Immature natural killer cell (primary cell): ENCODE data around the gene FAM3C. TPM values are rescaled to one million over a fixed set of nuclear protein-coding genes. Genes with fewer than 3 reads are reported as not detected.

ENCODE experiments used
- DNase-seq, 3 donors: peaks; one replicate each; pipeline ENCODE4 v3.0.0; 2022; ENCODE audit warnings: mixed read lengths in 1 of 3
- H3K27ac Mint-ChIP-seq, 6 donors: one replicate each; pipeline ENCODE4 v1.8.0; 2020; ENCODE audit warnings: mixed read lengths in 6 of 6, mild to moderate bottlenecking in 5 of 6, inconsistent platforms in 4 of 6, moderate library complexity in 3 of 6
- H3K27me3 Mint-ChIP-seq, 3 donors: one replicate each; pipeline ENCODE4 v1.8.0; 2020 to 2021; ENCODE audit warnings: low read depth in 3 of 3, mild to moderate bottlenecking in 3 of 3, mixed read lengths in 3 of 3, moderate library complexity in 3 of 3, inconsistent platforms in 1 of 3
- H3K36me3 Mint-ChIP-seq, 3 donors: one replicate each; pipeline ENCODE4 v1.8.0; 2020; ENCODE audit warnings: mixed read lengths in 3 of 3, inconsistent platforms in 2 of 3, mild to moderate bottlenecking in 2 of 3
- H3K4me1 Mint-ChIP-seq, 2 donors: one replicate each; pipeline ENCODE4 v1.8.0; 2020; ENCODE audit warnings: inconsistent platforms in 2 of 2, mild to moderate bottlenecking in 2 of 2, mixed read lengths in 2 of 2, moderate library complexity in 1 of 2
- H3K4me3 Mint-ChIP-seq, 5 donors: one replicate each; pipeline ENCODE4 v1.8.0; 2020; ENCODE audit warnings: mild to moderate bottlenecking in 5 of 5, mixed read lengths in 5 of 5, inconsistent platforms in 3 of 5, moderate library complexity in 3 of 5
- H3K9me3 Mint-ChIP-seq, 6 donors: one replicate each; pipeline ENCODE4 v1.8.0; 2020; ENCODE audit warnings: mild to moderate bottlenecking in 6 of 6, mixed read lengths in 6 of 6, inconsistent platforms in 4 of 6, moderate library complexity in 3 of 6
- polyA plus RNA-seq, 3 donors: library from polyadenylated mRNA; unstranded; fragments of 300-500 nt; fragmentation: Illumina TruSeq; gene quantifications; one replicate each; pipeline ENCODE4 v1.2.3, GENCODE V29; 2021

Gene FAM3C
- polyA plus RNA-seq, 3 donors from 2014 or later, result 34.5 to 49.4 (median 48.1) TPM

GRCh38 chr7:121384265-121384664 lies 11.8 kb downstream of the FAM3C start:
- Mint-ChIP-seq H3K36me3 (peaks cover 0 to 15% (median 3%) of the 10 kb centered on the region in 3 donors), H3K4me3 (peak overlapping the region in 3 of 5 donors; percentile 2 to 17 (median 9)), H3K27ac (peak overlapping the region in 3 of 6 donors; percentile 11 to 59 (median 49)), H3K4me1 (peaks cover 44 to 84% of the 10 kb centered on the region in 2 donors), H3K9me3 (no peaks in the 10 kb centered on the region), H3K27me3 (peaks cover 0 to 4% (median 0%) of the 10 kb centered on the region in 3 donors)
- no peak for DNase-seq

DNA sequence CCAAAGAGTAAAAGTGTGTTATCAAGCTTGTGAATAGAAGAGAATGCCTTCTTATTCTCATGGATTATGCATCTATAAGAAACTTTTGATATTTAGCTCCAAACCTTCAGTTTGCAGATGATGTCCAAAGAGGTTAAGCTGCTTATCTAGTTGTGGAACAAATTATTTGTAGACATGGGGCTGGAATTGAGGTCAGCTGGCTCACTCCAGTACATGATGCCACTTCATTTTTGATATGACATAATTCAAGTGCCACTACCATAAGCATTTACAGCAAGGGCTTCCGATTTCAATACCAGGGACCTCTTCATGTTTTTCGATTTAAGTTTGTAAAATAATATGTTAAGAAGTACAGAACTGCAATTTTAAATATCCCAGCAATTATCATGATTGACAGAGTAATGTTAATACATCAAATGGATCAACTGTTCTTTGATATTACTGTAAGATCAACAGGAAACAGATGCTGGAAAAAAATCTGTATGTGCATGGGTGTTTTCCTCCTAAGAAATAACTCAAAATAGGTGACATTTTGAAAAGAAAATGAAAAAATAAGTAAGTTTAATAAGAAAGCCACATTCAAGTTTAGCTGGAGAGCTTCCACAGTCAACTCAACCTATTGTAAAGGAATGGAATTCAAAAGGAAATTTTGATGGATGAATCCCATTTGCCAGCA lies 12.7 kb downstream of the FAM3C start:
- Mint-ChIP-seq H3K9me3 (no peaks in the 10 kb centered on the region), H3K27me3 (peaks cover 0 to 4% (median 0%) of the 10 kb centered on the region in 3 donors), H3K36me3 (peaks cover 0 to 15% (median 3%) of the 10 kb centered on the region in 3 donors), H3K4me3 (no peak overlapping the region), H3K27ac (no peak overlapping the region), H3K4me1 (peaks cover 44 to 75% of the 10 kb centered on the region in 2 donors)
- DNase-seq, result no peak

DNA sequence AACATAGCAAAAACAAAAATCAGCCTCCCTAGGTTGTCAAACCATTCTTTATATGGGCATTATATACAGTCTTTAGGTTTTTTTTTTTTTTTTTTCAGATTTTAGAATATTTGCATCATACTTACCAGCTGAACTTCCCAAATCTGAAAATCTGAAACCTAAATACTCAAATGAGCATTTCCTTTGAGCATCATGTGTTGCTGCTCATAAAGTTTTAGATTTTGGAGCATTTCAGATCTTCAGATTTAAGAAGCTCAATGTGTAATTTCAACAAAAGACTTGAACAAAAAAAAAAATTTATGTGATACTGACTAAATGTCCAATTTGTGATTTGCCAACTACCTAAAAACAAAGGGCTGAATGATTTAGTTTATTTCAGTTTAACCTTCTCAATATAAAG lies 13.6 kb downstream of the FAM3C start:
- Mint-ChIP-seq H3K27me3 (peaks cover 0 to 4% (median 0%) of the 10 kb centered on the region in 3 donors), H3K9me3 (no peaks in the 10 kb centered on the region), H3K4me1 (peaks cover 43 to 66% of the 10 kb centered on the region in 2 donors), H3K36me3 (peaks cover 3 to 20% (median 3%) of the 10 kb centered on the region in 3 donors), H3K4me3 (no peak overlapping the region), H3K27ac (no peak overlapping the region)
- DNase-seq, result no peak

- H3K4me1 Mint-ChIP-seq, result peaks cover 28 to 54% of the 10 kb centered on the region in 2 donors
- no peak overlapping the region for H3K4me3 Mint-ChIP-seq
- no peak overlapping the region for H3K27ac Mint-ChIP-seq
- H3K27me3 Mint-ChIP-seq, result peaks cover 0 to 3% (median 0%) of the 10 kb centered on the region in 3 donors
- H3K36me3 Mint-ChIP-seq, result peaks cover 11 to 40% (median 16%) of the 10 kb centered on the region in 3 donors
- no peaks in the 10 kb centered on the region for H3K9me3 Mint-ChIP-seq
- no peak for DNase-seq
Measured at GRCh38 chr7:121379930-121380329, 16.2 kb downstream of the FAM3C start.

GRCh38 chr7:121376979-121377378 lies 19.1 kb downstream of the FAM3C start:
- H3K4me3 Mint-ChIP-seq, result no peak overlapping the region
- H3K36me3 Mint-ChIP-seq, result peaks cover 17 to 39% (median 22%) of the 10 kb centered on the region in 3 donors
- H3K4me1 Mint-ChIP-seq, result peaks cover 30 to 52% of the 10 kb centered on the region in 2 donors
- no peak for DNase-seq
- H3K27me3 Mint-ChIP-seq, result no peaks in the 10 kb centered on the region
- H3K9me3 Mint-ChIP-seq, result no peaks in the 10 kb centered on the region
- no peak overlapping the region for H3K27ac Mint-ChIP-seq

- Mint-ChIP-seq H3K4me3 (peak overlapping the region; percentile 42 to 84 (median 73)), H3K4me1 (peaks cover 54 to 72% of the 10 kb centered on the region in 2 donors), H3K27me3 (no peaks in the 10 kb centered on the region), H3K9me3 (no peaks in the 10 kb centered on the region), H3K27ac (peak overlapping the region in 5 of 6 donors; percentile 13 to 59 (median 50)), H3K36me3 (peaks cover 22 to 36% (median 23%) of the 10 kb centered on the region in 3 donors)
- DNase-seq, result no peak
Measured at GRCh38 chr7:121373177-121373576, 22.9 kb downstream of the FAM3C start.

GRCh38 chr7:121372376-121373010 lies 23.6 kb downstream of the FAM3C start:
- peak overlapping the region in 5 of 6 donors; percentile 4 to 73 (median 32) for H3K27ac Mint-ChIP-seq
- H3K27me3 Mint-ChIP-seq, result no peaks in the 10 kb centered on the region
- peak; percentile 7 to 38 (median 23) for DNase-seq
- no peaks in the 10 kb centered on the region for H3K9me3 Mint-ChIP-seq
- peaks cover 54 to 74% of the 10 kb centered on the region in 2 donors for H3K4me1 Mint-ChIP-seq
- peak overlapping the region; percentile 42 to 81 (median 73) for H3K4me3 Mint-ChIP-seq
- peaks cover 18 to 31% (median 23%) of the 10 kb centered on the region in 3 donors for H3K36me3 Mint-ChIP-seq

- Mint-ChIP-seq H3K27me3 (no peaks in the 10 kb centered on the region), H3K9me3 (no peaks in the 10 kb centered on the region), H3K27ac (peak overlapping the region in 2 of 6 donors; percentile 34 to 50), H3K4me1 (peaks cover 55 to 78% of the 10 kb centered on the region in 2 donors), H3K4me3 (peak overlapping the region in 4 of 5 donors; percentile 6 to 65 (median 32)), H3K36me3 (peaks cover 18 to 25% (median 23%) of the 10 kb centered on the region in 3 donors)
- no peak for DNase-seq
Measured at GRCh38 chr7:121371883-121372282, 24.2 kb downstream of the FAM3C start.

- DNase-seq, result no peak
- Mint-ChIP-seq H3K27me3 (no peaks in the 10 kb centered on the region), H3K4me1 (peaks cover 58 to 83% of the 10 kb centered on the region in 2 donors), H3K4me3 (peak overlapping the region in 3 of 5 donors; percentile 6 to 65 (median 56)), H3K36me3 (peaks cover 18 to 25% (median 23%) of the 10 kb centered on the region in 3 donors), H3K9me3 (no peaks in the 10 kb centered on the region), H3K27ac (peak overlapping the region in 1 of 6 donors; percentile 34)
Measured at GRCh38 chr7:121371367-121371766, 24.7 kb downstream of the FAM3C start.

DNA sequence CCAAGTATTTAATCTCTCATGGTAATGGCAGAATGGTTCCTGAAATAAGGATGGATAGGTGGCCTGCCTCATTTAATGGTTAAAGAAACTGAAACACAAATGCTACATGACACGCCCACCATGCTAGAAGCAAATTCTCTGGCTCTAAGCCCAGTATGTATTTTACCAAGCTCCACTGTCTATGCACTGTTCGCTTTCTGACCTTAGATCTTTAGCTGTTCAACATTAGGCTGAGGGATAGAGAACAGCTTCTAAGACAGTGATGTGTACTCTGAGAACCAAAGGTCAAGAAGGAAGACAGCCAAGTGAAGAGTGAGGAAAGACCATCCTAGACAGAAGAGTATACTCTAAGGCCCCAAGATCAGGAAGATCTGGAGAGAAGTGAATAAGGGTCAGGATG lies 26.6 kb downstream of the FAM3C start:
- Mint-ChIP-seq H3K4me3 (peak overlapping the region; percentile 3 to 64 (median 34)), H3K27ac (peak overlapping the region; percentile 9 to 77 (median 71)), H3K4me1 (peaks cover 52 to 66% of the 10 kb centered on the region in 2 donors), H3K9me3 (no peaks in the 10 kb centered on the region), H3K27me3 (no peaks in the 10 kb centered on the region), H3K36me3 (peaks cover under 1 to 10% (median 8%) of the 10 kb centered on the region in 3 donors)
- DNase-seq, result no peak

GRCh38 chr7:121366852-121367431 lies 29.2 kb downstream of the FAM3C start:
- H3K27me3 Mint-ChIP-seq, result no peaks in the 10 kb centered on the region
- no peak overlapping the region for H3K4me3 Mint-ChIP-seq
- H3K4me1 Mint-ChIP-seq, result peaks cover 33 to 47% of the 10 kb centered on the region in 2 donors
- H3K27ac Mint-ChIP-seq, result peak overlapping the region in 1 of 6 donors; percentile 32
- no peaks in the 10 kb centered on the region for H3K9me3 Mint-ChIP-seq
- peaks cover 3 to 9% (median 7%) of the 10 kb centered on the region in 3 donors for H3K36me3 Mint-ChIP-seq
- DNase-seq, result peak; percentile 33 to 54 (median 43)

- peak; percentile 38 to 61 (median 48) for DNase-seq
- peak overlapping the region; percentile 52 to 73 (median 63) for H3K4me3 Mint-ChIP-seq
- peaks cover 0 to 2% (median 0%) of the 10 kb centered on the region in 3 donors for H3K27me3 Mint-ChIP-seq
- peaks cover 14% of the 10 kb centered on the region in 2 donors for H3K4me1 Mint-ChIP-seq
- H3K36me3 Mint-ChIP-seq, result peaks cover 8 to 24% (median 20%) of the 10 kb centered on the region in 3 donors
- H3K9me3 Mint-ChIP-seq, result no peaks in the 10 kb centered on the region
- H3K27ac Mint-ChIP-seq, result peak overlapping the region; percentile 33 to 83 (median 68)
Measured at GRCh38 chr7:121360564-121360963, 35.5 kb downstream of the FAM3C start.

- no peak overlapping the region for H3K4me3 Mint-ChIP-seq
- H3K4me1 Mint-ChIP-seq, result peaks cover 6 to 21% of the 10 kb centered on the region in 2 donors
- H3K9me3 Mint-ChIP-seq, result no peaks in the 10 kb centered on the region
- H3K27me3 Mint-ChIP-seq, result peaks cover 0 to 1% (median 0%) of the 10 kb centered on the region in 3 donors
- peak overlapping the region in 1 of 6 donors; percentile 18 for H3K27ac Mint-ChIP-seq
- H3K36me3 Mint-ChIP-seq, result peaks cover 8 to 29% (median 24%) of the 10 kb centered on the region in 3 donors
- no peak for DNase-seq
Measured at GRCh38 chr7:121355574-121355973, 40.5 kb downstream of the FAM3C start.
